WTC11 (cell line): ENCODE data around the gene ZNF445. TPM values are rescaled to one million over a fixed set of nuclear protein-coding genes. Genes with fewer than 3 reads are reported as not detected.

Experiments
- ATAC-seq: fragments of 200-7000 bp; cut with Tn5 transposase; 2 replicates; pipeline ENCODE4 v1.10.0; 2021; ENCODE audit warnings: mild to moderate bottlenecking, moderate library complexity
- CTCF ChIA-PET: fragments of 300-600 bp; sonication (Branson Sonifier 250); formaldehyde crosslinking; loops from one replicate; lab custom pipeline; 2021; ENCODE audit warnings: antibody characterized with exemption; lab: Charles Lee
- POLR2A ChIA-PET: fragments of 350-600 bp; sonication (Branson Sonifier 250); formaldehyde crosslinking; loops from one replicate; lab custom pipeline; 2021; ENCODE audit warnings: antibody characterized with exemption; lab: Charles Lee
- DNase-seq: peaks from one replicate; pipeline ENCODE4 v3.0.0; 2021; ENCODE audit warnings: low spot score
- H3K27ac Mint-ChIP-seq: 2 replicates; pipeline ENCODE4 v1.8.0; 2021; ENCODE audit warnings: mixed read lengths
- H3K27me3 Mint-ChIP-seq: 2 replicates; pipeline ENCODE4 v1.8.0; 2021; ENCODE audit warnings: low read depth, mild to moderate bottlenecking, moderate library complexity, mixed read lengths
- H3K36me3 Mint-ChIP-seq: 2 replicates; pipeline ENCODE4 v1.8.0; 2021; ENCODE audit warnings: mixed read lengths
- H3K4me1 Mint-ChIP-seq: 2 replicates; pipeline ENCODE4 v1.8.0; 2022; ENCODE audit warnings: mixed read lengths
- H3K4me3 Mint-ChIP-seq: 2 replicates; pipeline ENCODE4 v1.8.0; 2021; ENCODE audit warnings: mild to moderate bottlenecking, moderate library complexity, mixed read lengths
- H3K9me3 Mint-ChIP-seq: 2 replicates; pipeline ENCODE4 v1.8.0; 2021; ENCODE audit warnings: mixed read lengths
- FOXJ3 ChIP-seq: sonication (generic); formaldehyde crosslinking; IDR thresholded peaks from 2 replicates; pipeline ENCODE4 v1.9.0; 2021; ENCODE audit warnings: missing genetic modification reagents, mild to moderate bottlenecking, borderline replicate concordance
- FOXP1 ChIP-seq: sonication (generic); formaldehyde crosslinking; IDR thresholded peaks from 2 replicates; pipeline ENCODE4 v1.8.0; 2022; ENCODE audit warnings: missing genetic modification reagents, mild to moderate bottlenecking, moderate library complexity, borderline replicate concordance
- GTF2I ChIP-seq: fragments of 250-450 bp; sonication (Bioruptor Pico); conservative IDR thresholded peaks from 2 replicates; pipeline ENCODE4 v1.4.0; 2021; ENCODE audit warnings: mild to moderate bottlenecking
- HMGA2 ChIP-seq: fragments of 250-450 bp; sonication (Bioruptor Pico); IDR thresholded peaks from 2 replicates; pipeline ENCODE4 v1.4.0; 2021; ENCODE audit warnings: mild to moderate bottlenecking, moderate library complexity
- JUN ChIP-seq: sonication (generic); formaldehyde crosslinking; IDR thresholded peaks from 2 replicates; pipeline ENCODE4 v1.8.0; 2023; ENCODE audit warnings: mild to moderate bottlenecking, missing genetic modification reagents
- KAT7 ChIP-seq: sonication (generic); formaldehyde crosslinking; IDR thresholded peaks from 2 replicates; pipeline ENCODE4 v1.8.1; 2023; ENCODE audit warnings: missing genetic modification reagents, mild to moderate bottlenecking, borderline replicate concordance
- NFATC4 ChIP-seq: fragments of 250-450 bp; sonication (Bioruptor Pico); IDR thresholded peaks from 2 replicates; pipeline ENCODE4 v1.9.0; 2021; ENCODE audit warnings: mild to moderate bottlenecking
- NR1H2 ChIP-seq: sonication (generic); formaldehyde crosslinking; IDR thresholded peaks from 2 replicates; pipeline ENCODE4 v1.9.0; 2021; ENCODE audit warnings: mild to moderate bottlenecking, moderate library complexity, missing genetic modification reagents
- PRRX2 ChIP-seq: fragments of 250-450 bp; sonication (Bioruptor Pico); IDR thresholded peaks from 2 replicates; pipeline ENCODE4 v1.8.0; 2021; ENCODE audit warnings: mild to moderate bottlenecking
- SMAD4 ChIP-seq: sonication (generic); formaldehyde crosslinking; IDR thresholded peaks from 2 replicates; pipeline ENCODE4 v1.8.0; 2022; ENCODE audit warnings: mild to moderate bottlenecking, missing genetic modification reagents
- SP1 ChIP-seq: sonication (generic); formaldehyde crosslinking; conservative IDR thresholded peaks from 2 replicates; pipeline ENCODE4 v1.8.1; 2022; ENCODE audit warnings: missing genetic modification reagents
- TCF7 ChIP-seq: sonication (generic); formaldehyde crosslinking; IDR thresholded peaks from 2 replicates; pipeline ENCODE4 v1.8.0; 2022; ENCODE audit warnings: mild to moderate bottlenecking, low read depth, missing genetic modification reagents, moderate library complexity
- TEAD1 ChIP-seq: sonication (generic); formaldehyde crosslinking; IDR thresholded peaks from 2 replicates; pipeline ENCODE4 v1.8.0; 2022; ENCODE audit warnings: mild to moderate bottlenecking, missing genetic modification reagents
- TEAD4 ChIP-seq: sonication (generic); formaldehyde crosslinking; IDR thresholded peaks from 2 replicates; pipeline ENCODE4 v1.8.0; 2022; ENCODE audit warnings: mild to moderate bottlenecking, missing genetic modification reagents
- TP53 ChIP-seq: sonication (generic); formaldehyde crosslinking; IDR thresholded peaks from 2 replicates; pipeline ENCODE4 v1.8.1; 2023; ENCODE audit warnings: mild to moderate bottlenecking, missing genetic modification reagents
- ZNF232 ChIP-seq: sonication (generic); formaldehyde crosslinking; IDR thresholded peaks from 2 replicates; pipeline ENCODE4 v1.8.0; 2022; ENCODE audit warnings: mild to moderate bottlenecking, missing genetic modification reagents
- ZNF317 ChIP-seq: sonication (generic); formaldehyde crosslinking; IDR thresholded peaks from 2 replicates; pipeline ENCODE4 v1.8.1; 2023; ENCODE audit warnings: low read depth, mild to moderate bottlenecking, moderate library complexity, missing genetic modification reagents, borderline replicate concordance
- total RNA-seq: library from RNA; stranded (reverse); gene quantifications from 3 replicates; pipeline ENCODE4 v1.2.3, GENCODE V29; 2021
- TF ChIP-seq, protein P1 (sequence below): fragments of 250-450 bp; sonication (Bioruptor Pico); IDR thresholded peaks from 2 replicates; pipeline ENCODE4 v1.9.0; 2021; ENCODE audit warnings: moderate library complexity, mild to moderate bottlenecking, inconsistent platforms, borderline replicate concordance
- TF ChIP-seq, protein P2 (sequence below): sonication (generic); formaldehyde crosslinking; IDR thresholded peaks from 2 replicates; pipeline ENCODE4 v1.8.0; 2022; ENCODE audit warnings: mild to moderate bottlenecking, missing genetic modification reagents
- TF ChIP-seq, protein P3 (sequence below): sonication (generic); formaldehyde crosslinking; IDR thresholded peaks from 2 replicates; pipeline ENCODE4 v1.8.1; 2023; ENCODE audit warnings: mild to moderate bottlenecking, missing genetic modification reagents, moderate library complexity
- TF ChIP-seq, protein P4 (sequence below): sonication (generic); formaldehyde crosslinking; conservative IDR thresholded peaks from 2 replicates; pipeline ENCODE4 v1.8.1; 2023; ENCODE audit warnings: mild to moderate bottlenecking, low read depth, missing genetic modification reagents, moderate library complexity
- TF ChIP-seq, protein P5 (sequence below): sonication (generic); formaldehyde crosslinking; IDR thresholded peaks from 2 replicates; pipeline ENCODE4 v1.8.1; 2022; ENCODE audit warnings: missing genetic modification reagents, borderline replicate concordance

Gene ZNF445
- total RNA-seq, 1 experiment from 2014 or later: 20.3 TPM

DNA sequence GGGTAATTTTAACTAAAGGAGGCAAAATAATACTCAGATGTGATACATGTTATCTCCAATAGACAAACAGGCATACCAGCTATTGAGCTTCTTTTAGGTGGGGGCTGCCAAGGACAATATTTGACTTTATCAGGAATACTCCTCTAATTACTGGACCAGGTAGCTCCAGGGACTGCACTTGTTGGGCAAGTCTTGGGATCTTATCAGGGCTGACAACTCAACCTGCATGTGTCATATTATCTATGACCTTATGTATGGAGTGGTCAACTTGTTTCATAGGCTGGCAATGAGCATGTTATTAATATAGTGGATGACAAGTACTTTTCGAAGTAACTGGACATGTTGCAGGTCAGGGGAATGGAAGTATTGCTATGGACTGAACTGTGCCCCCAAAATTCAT, 15.0 kb upstream of the ZNF445 start:
- DNase-seq (no peak), ATAC-seq (no peak)
- Mint-ChIP-seq H3K36me3 (peaks cover 25% of the 10 kb centered on the region), H3K9me3 (peaks cover 31% of the 10 kb centered on the region), H3K4me3 (no peak overlapping the region), H3K4me1 (no peaks in the 10 kb centered on the region), H3K27ac (no peak overlapping the region), H3K27me3 (no peaks in the 10 kb centered on the region)
- ChIA-PET CTCF (no interaction called here), POLR2A (no interaction called here)
- TF ChIP-seq SP1: no peak
- TF ChIP-seq, protein P1, sequence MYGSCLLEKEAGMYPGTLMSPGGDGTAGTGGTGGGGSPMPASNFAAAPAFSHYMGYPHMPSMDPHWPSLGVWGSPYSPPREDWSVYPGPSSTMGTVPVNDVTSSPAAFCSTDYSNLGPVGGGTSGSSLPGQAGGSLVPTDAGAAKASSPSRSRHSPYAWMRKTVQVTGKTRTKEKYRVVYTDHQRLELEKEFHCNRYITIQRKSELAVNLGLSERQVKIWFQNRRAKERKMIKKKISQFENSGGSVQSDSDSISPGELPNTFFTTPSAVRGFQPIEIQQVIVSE (CRISPR knock-in tag): no peak
- TF ChIP-seq FOXJ3 (CRISPR knock-in tag): no peak
- no peak for TF ChIP-seq GTF2I (CRISPR knock-in tag)
- no peak for TF ChIP-seq TEAD4 (CRISPR knock-in tag)
- TF ChIP-seq PRRX2 (CRISPR knock-in tag): no peak
- TF ChIP-seq TEAD1 (CRISPR knock-in tag): no peak

DNA sequence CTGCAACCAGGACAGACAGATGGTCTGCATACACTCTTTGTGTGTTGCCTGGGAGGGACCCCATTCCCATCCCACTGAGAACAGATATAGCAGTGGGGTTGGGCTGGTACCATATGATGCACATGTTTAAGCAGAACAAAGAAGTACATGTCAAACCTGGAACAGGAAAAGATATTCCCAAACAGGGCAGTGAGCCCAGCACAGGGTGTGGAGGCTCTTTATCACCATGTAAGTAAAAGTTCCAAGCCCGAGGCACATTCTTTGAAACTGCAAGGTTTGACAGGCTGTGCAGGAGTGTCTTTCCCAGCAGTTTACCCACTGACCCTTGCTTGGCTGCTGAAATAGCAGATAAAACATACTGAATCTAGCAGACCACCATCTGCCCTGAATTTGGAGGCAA, 5.3 kb upstream of the ZNF445 start:
- H3K27me3 Mint-ChIP-seq: peaks cover 2% of the 10 kb centered on the region; the same call in 1 of the 2 replicates
- ChIA-PET CTCF (no interaction called here), POLR2A (no interaction called here)
- TF ChIP-seq JUN (CRISPR knock-in tag) (no peak), SMAD4 (CRISPR knock-in tag) (no peak), TP53 (CRISPR knock-in tag) (no peak), NR1H2 (no peak), NFATC4 (CRISPR knock-in tag) (no peak), ZNF317 (no peak), TCF7 (CRISPR knock-in tag) (no peak), FOXJ3 (CRISPR knock-in tag) (no peak), FOXP1 (CRISPR knock-in tag) (no peak), KAT7 (CRISPR knock-in tag) (no peak), HMGA2 (CRISPR knock-in tag) (no peak), ZNF232 (no peak)
- TF ChIP-seq, protein P2, sequence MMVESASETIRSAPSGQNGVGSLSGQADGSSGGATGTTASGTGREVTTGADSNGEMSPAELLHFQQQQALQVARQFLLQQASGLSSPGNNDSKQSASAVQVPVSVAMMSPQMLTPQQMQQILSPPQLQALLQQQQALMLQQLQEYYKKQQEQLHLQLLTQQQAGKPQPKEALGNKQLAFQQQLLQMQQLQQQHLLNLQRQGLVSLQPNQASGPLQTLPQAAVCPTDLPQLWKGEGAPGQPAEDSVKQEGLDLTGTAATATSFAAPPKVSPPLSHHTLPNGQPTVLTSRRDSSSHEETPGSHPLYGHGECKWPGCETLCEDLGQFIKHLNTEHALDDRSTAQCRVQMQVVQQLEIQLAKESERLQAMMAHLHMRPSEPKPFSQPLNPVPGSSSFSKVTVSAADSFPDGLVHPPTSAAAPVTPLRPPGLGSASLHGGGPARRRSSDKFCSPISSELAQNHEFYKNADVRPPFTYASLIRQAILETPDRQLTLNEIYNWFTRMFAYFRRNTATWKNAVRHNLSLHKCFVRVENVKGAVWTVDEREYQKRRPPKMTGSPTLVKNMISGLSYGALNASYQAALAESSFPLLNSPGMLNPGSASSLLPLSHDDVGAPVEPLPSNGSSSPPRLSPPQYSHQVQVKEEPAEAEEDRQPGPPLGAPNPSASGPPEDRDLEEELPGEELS (CRISPR knock-in tag): no peak
- TF ChIP-seq, protein P3, sequence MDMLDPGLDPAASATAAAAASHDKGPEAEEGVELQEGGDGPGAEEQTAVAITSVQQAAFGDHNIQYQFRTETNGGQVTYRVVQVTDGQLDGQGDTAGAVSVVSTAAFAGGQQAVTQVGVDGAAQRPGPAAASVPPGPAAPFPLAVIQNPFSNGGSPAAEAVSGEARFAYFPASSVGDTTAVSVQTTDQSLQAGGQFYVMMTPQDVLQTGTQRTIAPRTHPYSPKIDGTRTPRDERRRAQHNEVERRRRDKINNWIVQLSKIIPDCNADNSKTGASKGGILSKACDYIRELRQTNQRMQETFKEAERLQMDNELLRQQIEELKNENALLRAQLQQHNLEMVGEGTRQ: no peak
- TF ChIP-seq, protein P4, sequence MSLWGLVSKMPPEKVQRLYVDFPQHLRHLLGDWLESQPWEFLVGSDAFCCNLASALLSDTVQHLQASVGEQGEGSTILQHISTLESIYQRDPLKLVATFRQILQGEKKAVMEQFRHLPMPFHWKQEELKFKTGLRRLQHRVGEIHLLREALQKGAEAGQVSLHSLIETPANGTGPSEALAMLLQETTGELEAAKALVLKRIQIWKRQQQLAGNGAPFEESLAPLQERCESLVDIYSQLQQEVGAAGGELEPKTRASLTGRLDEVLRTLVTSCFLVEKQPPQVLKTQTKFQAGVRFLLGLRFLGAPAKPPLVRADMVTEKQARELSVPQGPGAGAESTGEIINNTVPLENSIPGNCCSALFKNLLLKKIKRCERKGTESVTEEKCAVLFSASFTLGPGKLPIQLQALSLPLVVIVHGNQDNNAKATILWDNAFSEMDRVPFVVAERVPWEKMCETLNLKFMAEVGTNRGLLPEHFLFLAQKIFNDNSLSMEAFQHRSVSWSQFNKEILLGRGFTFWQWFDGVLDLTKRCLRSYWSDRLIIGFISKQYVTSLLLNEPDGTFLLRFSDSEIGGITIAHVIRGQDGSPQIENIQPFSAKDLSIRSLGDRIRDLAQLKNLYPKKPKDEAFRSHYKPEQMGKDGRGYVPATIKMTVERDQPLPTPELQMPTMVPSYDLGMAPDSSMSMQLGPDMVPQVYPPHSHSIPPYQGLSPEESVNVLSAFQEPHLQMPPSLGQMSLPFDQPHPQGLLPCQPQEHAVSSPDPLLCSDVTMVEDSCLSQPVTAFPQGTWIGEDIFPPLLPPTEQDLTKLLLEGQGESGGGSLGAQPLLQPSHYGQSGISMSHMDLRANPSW: no peak
- TF ChIP-seq, protein P5, sequence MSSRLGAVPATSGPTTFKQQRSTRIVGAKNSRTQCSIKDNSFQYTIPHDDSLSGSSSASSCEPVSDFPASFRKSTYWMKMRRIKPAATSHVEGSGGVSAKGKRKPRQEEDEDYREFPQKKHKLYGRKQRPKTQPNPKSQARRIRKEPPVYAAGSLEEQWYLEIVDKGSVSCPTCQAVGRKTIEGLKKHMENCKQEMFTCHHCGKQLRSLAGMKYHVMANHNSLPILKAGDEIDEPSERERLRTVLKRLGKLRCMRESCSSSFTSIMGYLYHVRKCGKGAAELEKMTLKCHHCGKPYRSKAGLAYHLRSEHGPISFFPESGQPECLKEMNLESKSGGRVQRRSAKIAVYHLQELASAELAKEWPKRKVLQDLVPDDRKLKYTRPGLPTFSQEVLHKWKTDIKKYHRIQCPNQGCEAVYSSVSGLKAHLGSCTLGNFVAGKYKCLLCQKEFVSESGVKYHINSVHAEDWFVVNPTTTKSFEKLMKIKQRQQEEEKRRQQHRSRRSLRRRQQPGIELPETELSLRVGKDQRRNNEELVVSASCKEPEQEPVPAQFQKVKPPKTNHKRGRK (CRISPR knock-in tag): no peak
- H3K4me3 Mint-ChIP-seq: no peak overlapping the region
- H3K36me3 Mint-ChIP-seq: no peaks in the 10 kb centered on the region
- DNase-seq: no peak
- no peak overlapping the region for H3K27ac Mint-ChIP-seq
- H3K4me1 Mint-ChIP-seq: peaks cover 23% of the 10 kb centered on the region
- no peak for ATAC-seq
- H3K9me3 Mint-ChIP-seq: peaks cover 19% of the 10 kb centered on the region
